Measurements from ENCODE around the gene RXFP4.
A peak's percentile ranks its signal among the peaks of the same experiment; 100 is the strongest.

The RXFP4 gene

GRCh38 chr1:155900161-155900560, 41.3 kb upstream of the RXFP4 start:
- DNase-seq (ENCODE audit: low spot score) = no peak
- TF ChIP-seq, protein P1, sequence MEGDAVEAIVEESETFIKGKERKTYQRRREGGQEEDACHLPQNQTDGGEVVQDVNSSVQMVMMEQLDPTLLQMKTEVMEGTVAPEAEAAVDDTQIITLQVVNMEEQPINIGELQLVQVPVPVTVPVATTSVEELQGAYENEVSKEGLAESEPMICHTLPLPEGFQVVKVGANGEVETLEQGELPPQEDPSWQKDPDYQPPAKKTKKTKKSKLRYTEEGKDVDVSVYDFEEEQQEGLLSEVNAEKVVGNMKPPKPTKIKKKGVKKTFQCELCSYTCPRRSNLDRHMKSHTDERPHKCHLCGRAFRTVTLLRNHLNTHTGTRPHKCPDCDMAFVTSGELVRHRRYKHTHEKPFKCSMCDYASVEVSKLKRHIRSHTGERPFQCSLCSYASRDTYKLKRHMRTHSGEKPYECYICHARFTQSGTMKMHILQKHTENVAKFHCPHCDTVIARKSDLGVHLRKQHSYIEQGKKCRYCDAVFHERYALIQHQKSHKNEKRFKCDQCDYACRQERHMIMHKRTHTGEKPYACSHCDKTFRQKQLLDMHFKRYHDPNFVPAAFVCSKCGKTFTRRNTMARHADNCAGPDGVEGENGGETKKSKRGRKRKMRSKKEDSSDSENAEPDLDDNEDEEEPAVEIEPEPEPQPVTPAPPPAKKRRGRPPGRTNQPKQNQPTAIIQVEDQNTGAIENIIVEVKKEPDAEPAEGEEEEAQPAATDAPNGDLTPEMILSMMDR (IDR thresholded peaks at IDR 0.05; ENCODE audit: extremely low read depth, missing control alignments) = no peak

GRCh38 chr1:155904261-155904660, 37.2 kb upstream of the RXFP4 start:
- DNase-seq (ENCODE audit: low spot score) = no peak
- TF ChIP-seq, protein P1 (IDR thresholded peaks at IDR 0.05; ENCODE audit: extremely low read depth, missing control alignments) = no peak

DNA sequence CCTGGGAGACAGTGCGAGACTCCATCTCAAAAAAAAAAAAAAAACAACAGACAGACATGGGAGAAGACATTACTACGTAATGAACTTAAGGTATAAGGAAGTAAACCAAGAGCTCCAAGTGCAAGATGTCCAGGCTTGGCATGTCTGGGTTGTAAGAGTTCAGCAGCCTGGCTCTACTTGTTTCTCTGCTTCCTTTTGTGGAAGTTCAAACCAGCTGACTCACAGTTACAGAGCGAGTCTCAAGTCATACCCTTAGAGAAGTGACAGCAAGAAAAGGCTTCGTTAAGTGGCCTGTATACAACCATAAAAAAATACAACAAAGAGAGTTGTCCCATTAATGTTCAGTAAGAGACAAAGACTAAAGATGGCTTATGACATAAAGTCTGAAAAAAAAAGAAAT, 31.5 kb upstream of the RXFP4 start:
- TF ChIP-seq, protein P1 (IDR thresholded peaks at IDR 0.05; ENCODE audit: extremely low read depth, missing control alignments) = no peak
- no peak for DNase-seq (ENCODE audit: low spot score)

DNA sequence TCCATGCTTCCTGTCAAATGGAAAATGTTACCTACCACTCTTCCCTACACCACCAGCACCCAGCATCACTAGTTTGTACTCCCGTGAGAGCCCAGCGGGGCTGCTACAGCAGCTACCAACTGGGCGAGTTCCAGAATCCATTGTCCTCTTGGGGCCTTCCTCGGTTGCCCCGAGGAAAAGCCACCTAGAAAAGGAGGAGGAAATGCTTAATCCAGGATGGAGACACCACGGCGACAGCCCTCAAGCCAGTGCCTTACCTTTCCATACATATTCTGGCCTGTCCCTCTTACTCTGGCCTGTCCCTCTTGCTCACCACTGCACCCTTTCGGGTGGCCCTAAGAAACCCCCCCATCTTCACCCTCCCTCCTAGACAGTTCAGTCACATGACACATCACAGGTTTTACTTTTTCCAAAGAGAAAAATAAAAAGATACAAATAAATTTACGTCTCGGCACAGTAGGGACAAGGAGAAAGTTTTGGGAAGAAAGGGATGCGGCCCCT, 30.8 kb upstream of the RXFP4 start:
- TF ChIP-seq, protein P1 (IDR thresholded peaks at IDR 0.05; ENCODE audit: extremely low read depth, missing control alignments) = no peak
- DNase-seq (ENCODE audit: low spot score) = peak; percentile 40

DNA sequence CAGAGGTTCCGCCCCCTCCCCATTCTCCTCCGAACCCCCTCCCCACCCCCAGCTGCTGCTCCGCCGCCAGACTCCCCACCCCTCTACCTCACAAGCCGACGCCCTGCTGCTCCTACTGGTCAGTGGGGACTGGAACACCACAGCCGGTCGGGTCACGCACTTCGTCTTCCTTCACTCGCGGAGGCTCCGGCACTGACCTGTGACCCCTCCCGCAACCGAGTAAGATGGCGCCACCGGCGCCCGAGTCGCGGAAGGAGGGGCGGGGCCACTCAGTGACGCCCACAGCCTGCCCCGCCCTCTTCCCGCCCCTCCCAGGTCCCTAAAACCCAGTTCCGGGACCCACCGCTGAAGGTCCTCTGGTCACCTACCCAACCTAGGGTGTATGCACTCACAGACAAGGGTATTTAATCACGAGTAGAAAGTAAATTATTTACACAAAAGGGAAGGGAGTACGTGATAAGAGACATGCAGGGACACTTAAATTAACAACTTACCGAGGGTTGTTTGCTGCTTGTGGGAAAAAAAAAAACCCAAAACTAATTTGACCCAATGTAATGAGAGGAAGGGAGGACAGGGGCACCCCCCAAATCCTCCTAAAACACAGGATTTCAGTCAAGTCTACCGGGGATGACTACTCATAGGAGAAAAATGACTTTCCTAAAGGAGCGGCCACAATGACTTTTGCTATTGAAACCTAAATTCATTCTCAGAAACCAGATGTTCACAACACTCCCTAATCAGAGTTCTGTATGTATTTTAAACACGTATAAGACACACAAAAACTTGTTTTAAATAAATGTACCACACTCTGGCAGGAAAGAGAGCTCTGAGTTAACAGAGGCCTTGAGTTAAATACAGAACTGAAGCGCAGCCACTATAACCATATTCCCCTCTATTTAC, 30.0 kb upstream of the RXFP4 start, which contains the start of gene RIT1:
Gene RIT1 (minus strand): TSS at position 194 of the 900 bp plus-strand sequence. CDS start 588 bp downstream, outside the sequence.
- TF ChIP-seq, protein P1 (IDR thresholded peaks at IDR 0.05; ENCODE audit: extremely low read depth, missing control alignments) = no peak
- DNase-seq (ENCODE audit: low spot score) = peak; percentile 88

GRCh38 chr1:155912056-155912536, 29.3 kb upstream of the RXFP4 start:
- TF ChIP-seq, protein P1 (IDR thresholded peaks at IDR 0.05; ENCODE audit: extremely low read depth, missing control alignments) = no peak
- no peak for DNase-seq (ENCODE audit: low spot score)

Data from GM20000 (cell line).